NCI-H748 treated with DMSO at 0.1 percent for 48 hours (cell line): Measurements from ENCODE around the gene RTN1.

Source experiments
- DNase-seq: peaks from one replicate; lab custom pipeline; 2025; lab: John Stamatoyannopoulos, UW

The RTN1 gene

DNA sequence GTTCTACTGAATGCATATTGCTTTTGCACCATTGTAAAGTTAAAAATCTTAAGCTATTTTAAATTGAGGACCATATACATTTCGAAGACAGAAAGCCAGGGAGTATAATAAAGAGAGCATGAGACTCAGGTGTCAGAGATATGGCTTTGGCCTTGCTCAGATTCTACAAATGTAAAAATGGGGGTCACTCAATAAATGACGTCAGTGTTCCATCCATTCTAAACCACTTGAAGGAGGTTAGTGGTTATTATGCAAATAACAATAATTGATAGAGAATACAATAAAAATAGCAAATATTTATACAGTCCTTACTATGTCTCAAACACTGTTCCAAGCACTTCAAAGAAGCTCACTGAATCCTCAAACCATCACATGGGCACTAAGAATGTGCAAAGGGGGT, 20.1 kb downstream of the RTN1 start:
- DNase-seq, result no peak

DNA sequence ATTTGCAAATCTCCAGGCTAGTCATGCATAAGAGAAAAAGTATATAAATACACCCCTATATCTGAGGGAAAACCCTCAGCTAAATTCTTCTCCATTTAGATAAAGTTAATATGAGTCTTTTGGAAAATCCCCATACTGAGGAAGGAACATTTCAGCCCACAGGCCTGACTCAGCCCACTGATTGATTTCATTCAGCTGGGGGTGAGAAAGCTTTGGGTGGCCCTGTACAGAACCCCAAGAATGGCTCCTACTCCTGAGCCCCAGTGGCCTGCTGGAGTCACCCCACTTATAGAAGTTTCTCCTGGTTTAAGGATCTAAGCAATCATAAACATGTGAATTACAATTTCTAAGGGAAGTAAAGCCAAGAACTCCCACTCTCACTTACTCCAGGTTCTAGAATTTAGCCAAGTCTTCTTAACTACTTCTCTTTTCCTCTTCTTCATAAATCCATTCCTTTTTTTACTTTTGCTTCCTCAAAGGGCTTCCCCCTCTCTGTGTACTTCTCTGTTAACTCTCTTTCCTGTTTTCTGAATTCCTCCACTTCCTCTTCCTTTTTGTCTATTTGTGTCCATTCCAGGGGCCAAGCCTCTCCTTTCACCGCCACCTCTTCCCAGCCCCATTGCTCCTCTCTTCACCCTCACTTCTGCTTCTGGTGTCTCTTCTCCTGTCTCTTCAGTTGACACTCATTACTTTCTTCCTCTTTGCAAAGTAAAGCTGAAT, 21.0 kb downstream of the RTN1 start:
- DNase-seq, result no peak

DNA sequence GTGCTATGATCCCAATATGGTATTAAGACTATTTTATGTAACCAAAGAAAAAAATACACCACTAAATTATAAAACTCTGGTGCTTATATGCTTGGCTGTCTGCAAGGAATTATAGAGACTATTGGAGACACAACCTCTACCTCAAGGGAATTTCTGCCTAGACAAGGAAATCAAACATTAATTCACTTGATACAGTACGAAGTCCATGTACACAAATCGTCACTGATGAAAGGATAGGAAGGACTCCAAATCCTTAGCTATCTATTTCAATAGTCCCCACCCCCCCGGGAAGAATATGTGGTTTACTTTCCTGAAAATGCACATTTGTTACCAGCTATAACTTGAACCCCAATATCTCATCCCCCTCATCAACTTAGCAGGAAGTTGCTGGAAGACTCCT, 21.9 kb downstream of the RTN1 start:
- DNase-seq, result no peak

DNA sequence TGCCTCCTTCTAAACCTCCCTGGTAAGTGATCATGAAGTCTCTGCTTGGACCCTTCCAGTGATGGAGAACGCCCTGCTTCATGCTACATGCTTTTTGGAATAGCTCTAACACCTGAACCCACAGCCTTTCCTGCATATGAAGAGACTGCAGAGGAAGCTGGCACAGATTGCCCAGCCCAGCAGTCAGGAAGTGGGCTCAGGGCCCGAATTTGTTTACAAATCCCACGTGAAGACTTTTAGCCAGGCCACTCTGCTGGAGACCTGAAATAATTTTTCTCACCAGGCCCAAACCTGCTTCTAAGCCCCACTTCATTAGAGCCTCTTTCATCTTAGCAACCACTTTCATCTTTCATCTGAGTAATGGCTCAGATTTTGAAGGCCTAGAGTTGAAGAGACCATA, 22.9 kb downstream of the RTN1 start:
- DNase-seq, result no peak

DNA sequence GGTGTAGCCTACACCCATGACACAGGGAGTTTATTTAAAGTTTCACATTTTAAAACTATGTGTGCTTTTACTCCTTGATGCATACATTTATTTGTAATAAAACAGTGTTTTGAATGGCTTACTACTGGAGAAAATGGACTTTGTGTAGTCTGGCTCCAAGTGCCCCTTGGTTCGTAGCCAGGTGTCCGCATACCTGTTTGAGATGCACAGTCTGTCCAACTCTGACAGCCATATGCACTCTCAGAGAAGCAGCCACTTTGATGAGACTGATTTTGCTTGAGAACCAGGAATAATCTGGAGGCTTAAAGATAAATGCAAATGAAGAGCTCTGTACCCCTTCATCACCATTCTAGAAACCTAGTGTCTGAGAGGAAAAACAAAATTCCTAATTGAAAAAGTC, 24.0 kb downstream of the RTN1 start:
- DNase-seq, result no peak

DNA sequence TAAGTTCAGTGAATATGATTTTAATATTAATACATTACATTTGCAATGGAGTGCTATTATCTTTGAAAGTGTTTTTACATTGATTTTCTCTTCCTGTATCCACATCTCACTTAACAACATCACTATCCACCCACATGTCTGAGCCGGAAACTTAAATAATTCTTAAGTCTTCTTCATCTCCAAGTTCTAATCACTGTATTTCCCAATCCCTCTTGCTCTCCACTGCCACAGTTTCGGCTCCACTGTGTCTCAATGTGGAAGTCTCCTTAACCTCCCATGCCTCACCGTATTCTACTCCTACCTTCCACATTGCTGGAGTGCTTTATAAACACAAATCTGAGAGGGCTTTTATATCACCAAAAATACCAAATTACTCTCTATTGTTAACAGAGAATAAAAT, 25.3 kb downstream of the RTN1 start:
- DNase-seq, result no peak

DNA sequence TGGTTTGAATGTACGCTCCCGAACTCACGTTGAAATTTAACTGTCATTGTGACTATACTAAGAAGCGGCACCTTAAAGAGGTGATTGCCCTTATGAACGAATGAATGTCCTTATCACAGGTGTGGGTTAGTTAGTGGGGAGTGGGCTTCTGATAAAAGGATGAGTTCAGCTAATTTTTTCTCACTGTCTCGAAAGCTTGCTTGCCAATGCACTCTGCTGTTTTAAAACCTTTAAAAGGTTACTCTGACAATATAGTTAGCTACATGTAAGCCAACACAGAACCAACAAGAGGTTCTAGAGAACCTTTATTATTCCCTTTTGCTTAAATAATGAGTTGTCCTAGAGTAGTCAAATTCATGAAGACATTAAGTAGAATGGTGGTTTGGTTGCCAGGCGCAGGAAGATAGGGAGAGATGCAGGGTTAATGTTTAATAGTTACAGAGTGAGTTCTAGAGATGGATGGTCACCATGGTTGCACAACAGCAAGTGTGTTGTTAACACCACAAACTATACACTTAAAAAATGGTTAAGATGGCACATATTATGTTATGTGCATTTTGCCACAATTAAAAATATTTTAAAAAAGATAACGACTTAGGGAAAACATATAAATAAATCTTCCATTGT, 26.3 kb downstream of the RTN1 start:
- DNase-seq, result no peak

DNA sequence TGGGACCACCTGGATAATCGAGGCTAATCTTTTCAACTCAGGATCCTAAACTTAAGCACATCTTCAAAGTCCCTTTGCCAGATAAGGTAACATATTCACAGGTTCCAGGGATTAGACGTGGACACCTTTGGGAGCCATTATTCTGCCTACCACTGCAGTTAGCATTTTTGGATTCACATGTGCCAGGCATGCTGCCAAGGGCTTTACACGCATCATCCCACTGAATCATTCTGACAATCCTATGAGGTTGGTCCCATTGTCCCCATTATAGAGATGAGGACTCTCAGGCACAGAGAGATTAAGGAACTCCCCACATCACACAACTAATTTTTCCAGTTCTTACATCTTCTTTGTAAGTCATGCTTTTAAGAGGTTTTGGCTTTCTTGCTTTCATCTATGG, 34.5 kb downstream of the RTN1 start:
- DNase-seq, result no peak

DNA sequence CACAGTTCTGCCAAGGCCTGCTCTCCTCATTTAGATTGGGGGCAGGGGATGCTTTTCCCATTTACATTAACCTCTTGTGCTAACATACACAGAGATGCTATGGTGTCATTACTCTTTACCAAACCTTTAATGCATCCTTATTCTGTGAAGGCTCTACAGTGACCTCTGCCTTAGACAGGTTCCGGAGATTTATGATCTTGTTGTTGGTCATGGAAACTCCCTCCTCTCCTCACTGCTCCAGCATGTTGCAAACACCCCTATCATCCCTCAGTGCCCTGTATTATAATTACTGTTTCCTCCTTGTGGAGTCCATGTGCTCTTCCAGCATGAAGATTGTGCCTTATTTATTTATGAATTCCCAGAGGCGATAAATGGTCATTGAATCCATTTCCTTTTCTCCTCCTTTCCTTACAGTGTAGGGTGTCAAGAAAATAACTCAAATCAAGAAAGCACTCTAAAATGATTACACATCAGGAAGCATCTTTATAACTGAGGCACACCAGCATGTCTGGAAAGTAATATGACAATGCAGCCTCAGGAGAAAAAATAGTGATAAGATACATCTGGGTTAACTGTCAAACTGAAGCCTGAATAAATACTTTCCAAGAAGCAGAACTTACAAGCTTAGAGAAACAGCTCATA, 37.8 kb downstream of the RTN1 start:
- DNase-seq, result no peak

DNA sequence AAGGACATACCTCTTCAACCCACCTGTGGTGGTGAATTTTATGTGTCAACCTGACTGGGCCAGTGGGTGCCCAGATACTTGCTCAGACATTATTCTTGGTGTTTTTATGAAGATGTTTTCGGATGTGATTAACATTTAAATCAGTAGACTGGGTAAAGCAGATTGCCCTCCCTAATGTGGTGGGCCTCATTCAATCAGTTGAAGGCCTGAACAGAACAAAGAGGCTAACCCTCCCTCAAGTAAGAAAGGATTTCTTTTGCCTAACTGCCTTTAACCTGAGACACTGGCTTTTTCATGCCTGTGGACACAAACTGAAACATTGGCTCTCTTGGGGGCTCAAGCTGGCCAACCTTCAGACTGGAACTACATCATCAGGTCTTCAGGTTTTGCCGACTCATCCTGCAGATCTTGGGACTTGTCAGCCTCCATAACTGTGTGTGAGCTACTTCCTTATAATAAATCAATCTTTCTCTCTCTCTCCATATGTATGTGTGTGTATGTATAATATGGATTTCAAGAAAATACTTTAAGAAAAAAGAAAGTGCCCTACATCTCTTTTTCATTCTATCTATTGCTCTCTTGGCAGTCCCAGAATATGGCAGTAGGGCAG, 39.4 kb downstream of the RTN1 start:
- DNase-seq, result no peak

DNA sequence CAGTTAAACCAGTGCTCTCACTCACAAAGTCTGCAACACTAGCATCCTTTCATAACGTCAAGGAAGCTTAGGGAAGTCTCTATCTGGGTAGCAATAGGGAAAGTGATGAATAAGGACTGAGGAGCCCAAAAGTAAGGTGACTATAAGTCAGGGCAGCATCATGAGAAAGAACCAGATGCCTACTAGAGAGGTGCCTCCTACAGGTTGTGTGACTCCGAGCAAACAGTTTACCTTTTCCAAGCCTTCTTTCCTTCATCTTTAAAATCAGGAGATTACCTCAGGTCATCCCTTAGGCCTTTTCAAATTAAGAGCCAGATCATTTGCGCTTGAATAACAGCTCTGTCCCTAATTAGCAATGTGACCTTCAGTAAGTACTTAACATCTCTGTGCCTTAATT, 40.2 kb downstream of the RTN1 start:
- no peak for DNase-seq

DNA sequence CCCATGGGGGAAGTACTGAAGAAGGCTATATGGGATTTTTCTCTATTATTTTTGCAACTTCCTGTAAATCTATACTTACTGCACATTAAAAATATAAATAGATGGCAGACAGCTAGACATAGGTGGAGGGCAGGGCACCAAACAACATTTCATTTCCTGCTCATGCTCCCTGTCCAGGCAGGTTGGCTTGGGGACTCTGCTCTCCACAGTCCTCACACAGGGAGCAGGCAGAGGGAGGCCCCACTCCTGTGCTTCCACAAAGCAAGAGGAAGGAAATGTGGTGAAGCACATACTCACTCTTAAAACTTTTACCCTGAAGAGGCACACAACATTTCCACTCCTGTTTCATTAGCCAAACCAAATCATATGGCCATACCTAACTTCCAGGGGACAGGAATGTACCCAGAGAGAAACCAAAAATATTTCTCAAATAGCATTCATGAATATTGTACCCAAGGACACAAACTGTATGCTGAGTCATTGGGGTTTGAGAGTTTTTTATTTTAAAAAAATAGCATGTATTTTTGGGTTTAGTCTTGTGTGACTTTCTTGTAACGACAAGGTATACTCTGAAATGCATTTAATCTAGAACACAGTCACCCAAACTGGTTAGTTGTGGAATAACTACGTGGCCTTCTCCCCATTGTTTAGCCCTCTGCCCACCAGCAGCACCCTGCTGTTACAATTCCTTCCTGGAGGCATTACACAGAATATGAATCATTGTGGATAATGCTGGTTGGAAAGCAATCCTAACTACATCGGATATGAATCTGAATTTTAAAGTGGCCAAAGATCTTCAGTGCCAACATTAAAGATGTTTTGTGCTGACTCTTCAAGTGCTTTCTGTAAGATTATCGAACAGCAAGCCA, 40.9 kb downstream of the RTN1 start:
- no peak for DNase-seq

DNA sequence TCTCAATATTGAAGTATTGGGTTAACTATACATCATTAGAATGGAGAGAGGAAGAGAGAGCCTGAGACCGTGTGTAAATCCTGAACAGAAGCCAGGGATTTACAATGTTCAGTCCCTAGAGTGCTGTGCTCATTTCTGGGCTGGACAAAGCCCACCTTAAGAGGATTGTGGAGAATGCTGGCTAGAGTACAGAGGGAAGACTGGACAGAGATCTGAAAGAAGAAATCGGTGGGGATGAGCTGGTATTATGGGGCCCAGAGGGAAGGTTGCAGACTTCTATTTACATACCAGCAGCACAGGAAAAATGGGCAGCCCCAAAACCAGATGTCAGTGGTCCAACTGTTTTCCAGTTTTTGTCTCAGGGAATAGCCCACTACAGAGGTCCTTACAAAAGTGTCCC, 42.3 kb downstream of the RTN1 start:
- no peak for DNase-seq

DNA sequence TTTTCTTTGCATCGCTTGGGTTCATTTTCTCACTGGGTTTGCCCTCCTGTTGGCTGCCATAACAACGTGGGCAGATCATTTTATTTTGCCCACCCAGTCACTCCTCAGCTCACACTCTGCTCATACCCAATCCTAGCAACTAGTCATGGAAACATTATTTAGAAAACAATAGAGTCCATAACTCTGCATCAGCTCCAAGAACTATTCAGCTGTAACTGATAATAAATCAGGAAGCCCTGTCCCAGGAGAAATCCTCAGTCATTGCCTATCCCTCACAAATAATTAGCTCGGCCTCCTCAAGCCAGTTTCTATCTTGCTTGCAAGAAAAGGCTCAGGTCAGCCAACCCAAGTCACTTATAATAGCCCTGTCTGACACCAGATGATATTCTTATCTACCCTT, 43.2 kb downstream of the RTN1 start:
- no peak for DNase-seq

DNA sequence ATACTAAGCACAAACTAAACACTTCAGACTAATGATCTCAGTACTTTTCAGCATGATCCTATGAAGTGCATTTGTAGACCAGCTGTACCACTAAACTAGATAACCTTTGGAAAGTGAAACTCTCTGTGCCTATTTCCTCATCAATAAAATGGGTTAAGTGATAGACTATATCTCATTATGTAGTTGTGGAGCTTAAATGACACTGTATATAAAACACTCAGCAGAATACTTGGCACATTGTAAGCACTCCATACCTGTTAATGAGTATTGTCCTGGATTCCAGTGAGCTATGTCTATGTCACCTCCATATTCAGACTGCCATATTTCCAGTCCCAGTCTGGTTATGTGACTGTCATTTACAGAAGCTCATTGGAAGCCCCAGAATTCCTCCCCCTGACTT, 44.4 kb downstream of the RTN1 start:
- no peak for DNase-seq

DNA sequence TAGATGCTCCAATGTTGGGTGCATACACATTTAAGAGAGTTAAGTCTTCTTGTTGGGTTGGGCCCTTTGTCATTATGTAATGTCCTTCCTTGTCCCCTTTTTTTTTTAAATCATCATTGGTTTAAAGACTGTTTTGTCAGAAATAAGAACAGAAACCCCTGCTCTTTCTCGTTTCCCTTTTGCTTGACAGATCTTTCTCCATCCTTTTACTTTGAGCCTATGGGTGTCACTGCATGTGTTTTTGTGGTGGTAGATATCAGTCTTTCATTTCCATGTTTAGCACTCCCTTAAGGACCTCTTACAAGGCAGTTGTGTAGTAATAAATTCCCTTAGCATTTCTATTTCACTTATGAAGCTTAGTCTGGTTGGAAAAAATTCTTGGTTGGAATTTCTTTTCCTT, 47.4 kb downstream of the RTN1 start:
- no peak for DNase-seq

DNA sequence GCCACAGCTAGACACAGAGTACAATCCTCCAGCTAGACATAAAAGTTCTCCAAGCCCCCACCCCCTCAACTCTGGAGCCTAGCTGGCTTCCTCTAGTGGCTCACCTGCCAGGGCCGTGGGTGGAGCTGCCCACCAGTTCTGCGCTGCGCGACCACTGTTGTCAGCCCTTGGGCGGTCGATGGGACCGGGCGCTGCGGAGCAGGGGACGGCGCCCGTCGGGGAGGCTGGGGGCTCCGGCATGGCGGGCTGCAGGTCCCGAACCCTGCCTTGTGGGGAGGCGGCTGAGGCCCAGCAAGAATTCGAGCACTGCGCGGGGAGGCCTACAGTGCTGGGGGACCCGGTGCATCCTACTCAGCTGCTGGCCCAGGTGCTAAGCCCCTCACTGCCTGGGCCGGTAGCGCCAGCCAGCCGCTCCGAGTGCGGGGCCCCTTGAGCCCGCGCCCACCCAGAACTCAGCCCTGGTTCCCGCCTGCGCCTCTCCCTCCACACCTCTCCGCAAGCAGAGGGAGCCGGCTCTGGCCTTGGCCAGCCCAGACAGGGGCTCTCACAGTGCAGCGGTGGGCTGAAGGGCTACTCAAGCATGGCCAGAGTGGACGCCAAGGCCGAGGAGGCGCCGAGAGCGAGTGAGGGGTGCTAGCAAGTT, 51.0 kb downstream of the RTN1 start:
- no peak for DNase-seq

DNA sequence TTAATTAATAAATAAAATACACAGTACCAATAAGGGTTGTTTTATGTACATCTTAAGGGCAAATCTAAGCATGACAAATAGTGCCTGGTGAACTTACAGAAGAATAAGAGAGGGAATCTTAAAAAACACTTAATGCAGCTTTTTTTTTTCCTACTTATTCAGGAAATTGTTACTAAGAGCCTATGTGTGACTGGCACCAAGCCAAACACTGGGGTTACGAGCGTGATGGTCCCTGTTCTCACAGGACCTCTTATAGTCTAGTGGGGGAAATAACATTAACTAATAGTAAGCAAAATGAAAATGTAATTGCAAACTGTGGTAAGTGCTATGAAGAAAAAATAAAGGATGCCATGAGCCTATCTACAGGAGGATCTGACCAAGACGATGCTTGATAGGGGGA, 53.6 kb downstream of the RTN1 start:
- no peak for DNase-seq

DNA sequence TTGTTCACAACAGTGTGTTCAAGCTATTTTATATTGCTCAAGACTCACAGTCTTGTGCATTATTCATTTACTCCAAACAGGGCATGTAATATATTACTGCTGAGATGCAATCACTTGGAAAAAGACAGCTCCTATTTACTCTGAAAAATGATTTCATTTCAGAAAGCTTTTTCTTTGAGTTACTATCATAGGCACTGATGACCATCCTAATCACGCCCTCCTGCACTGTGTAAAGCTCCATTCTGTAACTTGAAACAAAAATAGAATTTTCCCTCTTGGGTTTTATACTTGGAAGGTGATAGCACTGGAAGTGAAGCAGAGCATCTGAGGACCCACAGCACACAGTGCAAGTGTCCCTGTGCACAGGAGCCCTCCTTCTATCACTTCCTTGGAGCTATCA, 55.6 kb downstream of the RTN1 start:
- DNase-seq, result no peak

DNA sequence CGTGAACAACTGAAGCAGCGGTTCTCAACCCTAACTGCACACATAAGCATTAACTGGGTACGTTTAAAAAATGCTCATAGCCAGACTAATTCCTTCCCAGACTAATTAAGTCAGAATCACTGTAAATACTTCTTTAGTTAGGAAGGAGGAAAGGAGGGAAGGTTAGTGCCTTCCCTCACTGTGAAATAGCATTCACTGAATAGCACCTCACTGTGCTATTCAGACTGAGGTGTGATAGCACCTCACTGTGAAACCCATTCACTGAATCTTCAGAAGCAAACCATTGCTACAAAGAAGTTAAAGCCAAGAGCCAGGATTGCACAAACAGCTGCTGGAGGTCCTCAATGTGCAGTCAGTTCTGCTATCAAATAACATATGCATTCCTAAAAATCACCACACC, 58.8 kb downstream of the RTN1 start:
- no peak for DNase-seq

DNA sequence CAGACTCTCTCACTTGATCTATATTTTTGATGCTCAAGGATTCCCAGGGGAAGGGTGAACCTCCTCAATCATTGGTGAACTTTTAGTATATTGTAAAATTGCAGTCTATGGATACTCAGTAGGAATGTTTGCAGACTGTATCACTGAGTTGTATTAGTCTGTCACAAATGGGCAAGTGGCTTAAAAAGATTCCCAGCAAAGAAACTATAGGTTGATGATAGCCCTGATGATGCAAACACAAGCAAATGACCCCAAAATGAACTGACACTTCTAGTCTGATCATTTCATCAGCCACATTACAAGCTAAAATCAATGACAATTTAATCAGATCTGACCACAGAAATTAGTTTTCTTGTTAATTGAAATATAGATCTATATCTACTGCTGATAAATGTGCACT, 59.5 kb downstream of the RTN1 start:
- no peak for DNase-seq

DNA sequence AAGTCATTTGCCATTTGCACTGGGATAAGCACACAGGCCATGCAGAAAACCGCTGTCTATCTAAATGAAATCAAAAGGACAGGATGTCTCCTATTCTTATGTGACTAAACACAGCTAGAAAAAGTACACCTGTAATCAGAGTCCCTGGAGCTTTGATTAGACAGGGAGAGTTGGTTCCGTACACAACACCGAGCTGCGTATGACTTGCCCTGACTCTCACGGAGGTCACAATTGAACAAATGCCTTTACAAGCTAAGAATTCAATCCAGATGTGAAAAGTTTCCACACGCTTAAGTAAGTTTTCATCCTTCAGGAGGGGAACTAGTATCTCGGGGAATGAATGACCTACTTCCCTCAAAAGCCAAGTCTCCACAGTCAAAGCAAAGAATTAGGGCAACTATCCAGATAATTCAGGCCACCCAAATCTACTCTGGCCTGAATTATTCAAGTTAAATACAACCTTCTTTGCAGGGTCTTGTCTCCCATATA, 67.5 kb downstream of the RTN1 start:
- no peak for DNase-seq
